BLaER1 treated with 17β-estradiol and CSF1 and Interleukin-3, amounts not matched to agents 10 nM and 100 nM (cell line): Measurements from ENCODE around the gene DYDC2.

Experiments used
- H3K27ac ChIP-seq, 11 experiments: shearing (Covaris generic); formaldehyde crosslinking; 2 replicates each; pipeline ENCODE4 v1.8.1; 2022
- H3K27me3 ChIP-seq, 11 experiments: shearing (Covaris generic); formaldehyde crosslinking; 2 replicates each; pipeline ENCODE4 v1.8.1; 2022
- H3K36me3 ChIP-seq, 11 experiments: shearing (Covaris generic); formaldehyde crosslinking; 2 replicates each; pipeline ENCODE4 v1.8.1; 2022
- H3K4me1 ChIP-seq, 10 experiments: shearing (Covaris generic); formaldehyde crosslinking; 2 replicates each; pipeline ENCODE4 v1.8.1; 2022
- H3K4me2 ChIP-seq, 11 experiments: shearing (Covaris generic); formaldehyde crosslinking; 2 replicates each; pipeline ENCODE4 v1.8.1; 2022
- H3K4me3 ChIP-seq, 10 experiments: shearing (Covaris generic); formaldehyde crosslinking; 2 replicates each; pipeline ENCODE4 v1.8.1; 2022
- H3K9ac ChIP-seq, 11 experiments: shearing (Covaris generic); formaldehyde crosslinking; 2 replicates each; pipeline ENCODE4 v1.8.1; 2022
- H3K9me3 ChIP-seq, 11 experiments: shearing (Covaris generic); formaldehyde crosslinking; replicated peaks in 1 of 11; 2 replicates each; pipeline ENCODE4 v1.8.1; 2022
- H4K20me1 ChIP-seq, 11 experiments: shearing (Covaris generic); formaldehyde crosslinking; 2 replicates each; pipeline ENCODE4 v1.8.1; 2022
- Cebpa-rat ChIP-seq, 11 experiments: shearing (Covaris generic); IDR thresholded peaks; 2 replicates each; pipeline ENCODE4 v1.8.1; 2022

Gene DYDC2

DNA sequence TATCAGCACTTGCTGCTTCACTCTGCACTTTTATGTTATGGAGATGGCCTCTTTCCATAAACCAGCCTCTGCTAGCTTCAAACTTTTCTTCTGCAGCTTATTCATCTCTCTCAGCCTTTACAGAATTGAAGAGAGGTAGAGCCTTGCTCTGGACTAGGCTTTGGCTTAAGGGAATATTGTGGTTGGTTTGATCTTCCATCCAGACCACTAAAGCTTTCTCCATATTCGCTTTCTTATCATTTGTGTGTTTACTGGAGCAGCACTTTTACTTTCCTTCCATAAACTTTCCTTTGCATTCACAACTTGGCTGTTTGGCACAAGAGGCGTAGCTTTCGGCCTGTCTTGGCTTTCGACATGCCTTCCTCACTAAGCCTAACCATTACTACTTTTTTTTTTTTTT is 23.6 kb downstream of the DYDC2 start:
- Histone ChIP-seq H3K9ac (no peak overlapping the region), H3K9me3 (no peaks in the 10 kb centered on the region), H3K27ac (no peak overlapping the region), H3K27me3 (no peaks in the 10 kb centered on the region), H3K4me3 (no peak overlapping the region), H3K4me2 (peak overlapping the region in 5 of 11 experiments; percentile 2 to 29 (median 5); a peak in 6 of 22 replicates), H3K36me3 (no peaks in the 10 kb centered on the region), H4K20me1 (no peaks in the 10 kb centered on the region), H3K4me1 (peaks cover 12 to 41% (median 27%) of the 10 kb centered on the region in 10 experiments)
- TF ChIP-seq Cebpa-rat (IDR thresholded peaks at IDR 0.05), result no peak

DNA sequence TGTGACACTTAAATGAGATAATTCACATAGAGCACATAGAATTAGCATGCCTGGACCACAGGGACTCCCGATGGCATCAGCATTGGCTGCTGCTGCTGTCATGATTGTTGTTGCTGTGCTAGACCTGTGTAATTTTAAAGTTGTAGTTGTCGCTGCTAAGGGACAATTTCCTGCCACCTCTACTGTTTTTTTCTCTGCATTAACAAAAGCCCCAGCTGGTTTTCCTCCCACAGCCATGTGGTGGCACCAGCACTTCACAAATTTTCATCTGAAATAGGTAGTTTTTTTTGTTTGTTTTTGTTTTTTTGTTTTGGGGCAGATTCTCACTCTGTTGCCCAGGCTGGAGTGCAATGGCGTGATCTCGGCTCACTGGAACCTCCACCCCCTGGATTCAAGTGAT is 26.4 kb downstream of the DYDC2 start:
- peak overlapping the region in 10 of 11 experiments; percentile 8 to 61 (median 24); a peak in 9 of 22 replicates for H3K4me2 ChIP-seq
- H3K9ac ChIP-seq, result peak overlapping the region in 1 of 11 experiments; percentile 14; a peak in 1 of 22 replicates
- peaks cover 6 to 41% (median 20%) of the 10 kb centered on the region in 10 experiments for H3K4me1 ChIP-seq
- no peaks in the 10 kb centered on the region for H3K27me3 ChIP-seq
- H3K4me3 ChIP-seq, result no peak overlapping the region
- no peaks in the 10 kb centered on the region for H3K9me3 ChIP-seq
- no peaks in the 10 kb centered on the region for H4K20me1 ChIP-seq
- H3K36me3 ChIP-seq, result no peaks in the 10 kb centered on the region
- no peak for TF ChIP-seq Cebpa-rat (IDR thresholded peaks at IDR 0.05)
- peak overlapping the region in 1 of 11 experiments; percentile 34; a peak in 1 of 22 replicates for H3K27ac ChIP-seq

DNA sequence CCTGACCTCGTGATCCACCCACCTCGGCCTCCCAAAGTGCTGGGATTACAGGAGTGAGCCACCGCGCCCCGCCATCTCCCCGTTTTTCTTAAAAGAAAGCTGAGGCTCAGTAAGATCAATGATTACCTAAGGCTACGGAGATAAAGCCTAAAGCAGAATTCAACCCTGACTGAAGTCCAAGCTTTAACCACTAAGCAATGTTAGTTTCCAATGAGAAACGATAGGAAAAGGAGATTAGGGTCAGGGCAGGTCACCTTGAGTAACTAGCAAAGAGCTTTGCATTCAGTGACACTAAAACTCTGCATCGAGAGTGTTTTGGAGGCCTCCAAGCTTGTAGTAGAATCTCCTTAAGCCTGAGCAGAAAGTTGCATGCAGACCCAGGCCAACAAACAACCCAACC is 34.2 kb downstream of the DYDC2 start:
- Histone ChIP-seq H3K4me1 (peaks cover 9 to 46% (median 18%) of the 10 kb centered on the region in 10 experiments; a peak in 19 of 20 replicates), H3K4me3 (no peak overlapping the region), H3K36me3 (no peaks in the 10 kb centered on the region), H3K9me3 (no peaks in the 10 kb centered on the region), H4K20me1 (no peaks in the 10 kb centered on the region), H3K4me2 (no peak overlapping the region), H3K27me3 (no peaks in the 10 kb centered on the region), H3K9ac (no peak overlapping the region), H3K27ac (no peak overlapping the region)
- TF ChIP-seq Cebpa-rat (IDR thresholded peaks at IDR 0.05), result no peak

DNA sequence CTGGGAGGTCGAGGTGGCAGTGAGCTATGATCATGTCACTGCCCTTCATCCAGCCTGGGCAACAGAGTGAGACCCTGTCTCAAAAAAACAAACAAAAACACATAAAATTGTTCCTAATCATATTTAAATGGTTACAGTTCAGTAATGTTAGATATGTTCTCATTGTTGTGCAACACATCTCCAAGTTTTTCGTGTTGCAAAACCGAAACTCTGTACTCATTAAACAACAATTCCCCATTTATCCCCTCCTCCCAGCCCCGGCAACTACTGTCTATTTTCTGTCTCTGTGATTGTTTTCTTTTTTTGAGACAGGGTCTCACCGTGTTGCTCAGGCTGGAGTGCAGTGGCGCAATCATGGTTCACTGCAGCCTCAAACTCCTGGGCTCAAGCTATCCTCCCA is 35.7 kb downstream of the DYDC2 start:
- no peak overlapping the region; a peak in 1 of 22 replicates for H3K4me2 ChIP-seq

DNA sequence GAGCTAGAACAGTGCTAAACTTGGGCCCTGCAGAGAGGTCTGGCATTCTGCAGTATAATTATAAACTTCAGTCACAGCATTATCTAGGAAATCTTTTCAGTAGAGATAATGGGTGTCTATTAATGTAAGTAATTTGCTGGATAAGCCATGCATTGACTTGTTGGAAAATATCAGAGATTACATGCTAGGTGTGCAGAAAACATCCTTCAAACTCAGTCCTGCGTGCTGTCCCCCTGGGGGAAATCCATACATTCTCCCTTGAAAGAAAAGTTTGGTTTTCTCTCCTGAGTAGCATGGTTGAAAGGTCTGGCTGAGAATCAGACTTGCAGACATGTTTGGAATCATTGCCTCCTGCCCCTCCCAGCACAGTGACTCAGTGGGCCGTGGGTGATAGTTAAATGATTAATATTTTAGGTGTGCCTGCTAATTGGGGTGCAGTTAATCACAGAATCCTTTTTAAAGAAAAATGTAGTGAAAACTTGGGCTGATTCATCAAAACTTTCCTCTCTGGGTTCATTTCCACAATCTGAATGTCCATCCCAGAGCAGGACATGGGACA is 37.9 kb downstream of the DYDC2 start:
- no peak overlapping the region for H3K9ac ChIP-seq
- H3K4me3 ChIP-seq, result no peak overlapping the region
- H3K27ac ChIP-seq, result no peak overlapping the region
- H3K27me3 ChIP-seq, result no peaks in the 10 kb centered on the region
- no peaks in the 10 kb centered on the region for H4K20me1 ChIP-seq
- no peak for TF ChIP-seq Cebpa-rat (IDR thresholded peaks at IDR 0.05)
- no peaks in the 10 kb centered on the region for H3K9me3 ChIP-seq
- peaks cover 0 to 13% (median 1%) of the 10 kb centered on the region in 10 experiments; a peak in 9 of 20 replicates for H3K4me1 ChIP-seq
- no peak overlapping the region for H3K4me2 ChIP-seq
- no peaks in the 10 kb centered on the region for H3K36me3 ChIP-seq

More for the DNA sequence above, 35.7 kb downstream of the DYDC2 start:
- peak in 2 of 11 experiments; percentile 15 to 21; a peak in 2 of 22 replicates for TF ChIP-seq Cebpa-rat (IDR thresholded peaks at IDR 0.05)
- peaks cover 9 to 34% (median 18%) of the 10 kb centered on the region in 10 experiments; a peak in 19 of 20 replicates for H3K4me1 ChIP-seq
- H3K9me3 ChIP-seq, result no peaks in the 10 kb centered on the region
- H3K4me3 ChIP-seq, result no peak overlapping the region
- no peaks in the 10 kb centered on the region for H4K20me1 ChIP-seq
- no peak overlapping the region for H3K9ac ChIP-seq
- no peaks in the 10 kb centered on the region for H3K36me3 ChIP-seq
- no peaks in the 10 kb centered on the region for H3K27me3 ChIP-seq
- no peak overlapping the region for H3K27ac ChIP-seq

DNA sequence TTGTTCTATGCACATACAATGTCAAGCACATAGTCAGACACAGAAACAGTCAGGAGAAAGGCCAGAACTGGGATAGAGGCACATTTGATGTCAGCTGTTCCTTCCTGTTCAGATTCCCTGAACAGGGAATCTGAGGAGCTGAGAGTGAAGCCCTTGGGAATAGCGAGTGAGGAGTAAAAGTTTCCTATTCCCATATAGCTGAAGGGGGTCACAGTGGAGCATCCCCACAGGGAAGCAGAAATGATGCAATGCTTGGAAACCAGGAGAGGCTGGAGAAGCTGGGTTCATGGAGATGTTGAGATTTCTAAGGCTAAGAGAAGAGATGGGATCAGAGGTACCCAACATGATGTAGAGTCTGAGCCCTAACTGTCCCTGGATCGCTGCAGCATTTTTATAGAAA is 40.4 kb downstream of the DYDC2 start:
- Histone ChIP-seq H3K9me3 (no peaks in the 10 kb centered on the region), H3K36me3 (no peaks in the 10 kb centered on the region), H3K4me1 (peaks cover 0 to 6% (median 0%) of the 10 kb centered on the region in 10 experiments; a peak in 3 of 20 replicates), H3K4me2 (no peak overlapping the region), H4K20me1 (no peaks in the 10 kb centered on the region), H3K9ac (no peak overlapping the region), H3K4me3 (no peak overlapping the region), H3K27ac (no peak overlapping the region), H3K27me3 (no peaks in the 10 kb centered on the region)
- no peak for TF ChIP-seq Cebpa-rat (IDR thresholded peaks at IDR 0.05)

DNA sequence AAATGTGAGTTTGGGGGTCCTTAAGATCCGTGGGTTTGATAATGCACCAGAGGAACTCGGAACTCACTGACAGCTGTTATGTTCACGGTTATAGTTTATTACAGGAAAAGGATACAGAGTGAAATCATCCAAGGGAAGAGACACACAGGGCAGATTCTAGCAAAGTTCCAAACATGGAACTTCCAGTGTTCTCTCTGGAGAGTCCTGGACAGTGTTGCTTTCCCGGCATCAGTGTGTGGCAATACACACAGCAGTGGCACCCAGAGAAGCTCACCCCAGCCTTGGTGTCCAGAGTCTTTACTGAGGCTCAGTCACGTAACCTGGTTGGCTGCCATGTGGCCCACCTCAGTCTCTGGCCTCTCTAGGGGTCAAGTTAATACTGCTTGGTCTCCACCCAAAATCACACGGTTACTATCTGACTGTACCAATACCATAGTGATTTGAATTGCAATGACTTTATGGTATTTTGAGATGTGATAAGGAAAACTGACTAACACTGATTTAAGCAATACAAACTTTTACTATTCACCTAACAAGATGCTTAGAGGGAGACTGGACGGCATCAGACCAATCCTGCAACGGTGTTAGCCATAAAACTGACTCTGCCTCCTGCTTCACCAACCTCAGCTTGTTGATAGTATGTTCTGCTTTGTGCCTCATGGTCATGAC is 43.7 kb downstream of the DYDC2 start:
- H3K9ac ChIP-seq, result no peak overlapping the region
- H3K4me1 ChIP-seq, result peaks cover 0 to under 1% (median 0%) of the 10 kb centered on the region in 10 experiments; a peak in 1 of 20 replicates
- H4K20me1 ChIP-seq, result no peaks in the 10 kb centered on the region
- H3K4me2 ChIP-seq, result no peak overlapping the region
- TF ChIP-seq Cebpa-rat (IDR thresholded peaks at IDR 0.05), result no peak
- H3K4me3 ChIP-seq, result no peak overlapping the region
- no peaks in the 10 kb centered on the region for H3K27me3 ChIP-seq
- no peaks in the 10 kb centered on the region for H3K9me3 ChIP-seq
- H3K36me3 ChIP-seq, result no peaks in the 10 kb centered on the region
- H3K27ac ChIP-seq, result no peak overlapping the region

DNA sequence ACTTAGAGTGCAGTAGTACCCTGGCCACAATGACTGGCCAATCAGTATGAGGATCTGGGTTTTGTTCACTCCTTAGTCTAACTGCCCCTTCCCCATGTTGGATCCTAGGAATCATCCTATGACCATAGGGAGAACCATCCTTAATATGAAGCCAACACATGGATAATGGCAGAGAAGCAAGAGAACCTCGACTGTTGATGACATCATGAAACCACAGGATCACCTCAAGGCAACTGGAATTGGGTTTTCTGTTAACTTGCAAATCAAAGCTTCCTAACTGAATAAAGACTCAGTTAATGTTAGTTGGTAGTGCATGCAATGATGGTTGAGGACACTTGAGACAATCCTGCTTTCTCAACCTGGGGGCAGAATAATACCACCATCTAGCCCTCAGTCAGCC is 48.5 kb downstream of the DYDC2 start:
- TF ChIP-seq Cebpa-rat (IDR thresholded peaks at IDR 0.05), result no peak

DNA sequence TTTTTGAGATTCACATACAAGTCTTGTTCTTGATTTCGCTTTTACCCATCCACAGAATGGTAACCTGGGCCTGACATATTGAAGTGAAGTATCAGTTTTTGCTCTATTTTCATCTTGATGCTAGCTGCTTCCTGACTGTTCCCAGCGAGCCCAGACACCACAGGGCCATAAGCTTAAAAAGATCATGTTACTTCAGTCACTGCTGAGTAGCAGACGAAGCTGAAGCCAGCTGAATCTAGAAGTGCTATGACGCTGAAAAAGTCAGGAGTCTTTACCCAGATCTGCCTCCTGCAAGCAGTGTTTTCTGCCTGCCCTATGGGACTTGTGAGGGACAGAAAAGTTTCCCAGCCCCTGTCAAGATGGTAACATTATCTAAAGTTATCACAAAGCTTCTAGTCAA is 49.0 kb downstream of the DYDC2 start:
- H3K9me3 ChIP-seq, result no peaks in the 10 kb centered on the region
- H3K9ac ChIP-seq, result no peak overlapping the region
- H3K27me3 ChIP-seq, result no peaks in the 10 kb centered on the region
- TF ChIP-seq Cebpa-rat (IDR thresholded peaks at IDR 0.05), result no peak
- no peak overlapping the region for H3K27ac ChIP-seq
- peak overlapping the region in 4 of 11 experiments; percentile 11 to 36 (median 16); a peak in 6 of 22 replicates for H3K4me2 ChIP-seq
- H3K4me3 ChIP-seq, result no peak overlapping the region
- peaks cover 0 to under 1% (median 0%) of the 10 kb centered on the region in 11 experiments; a peak in 2 of 22 replicates for H4K20me1 ChIP-seq
- H3K4me1 ChIP-seq, result peaks cover 23 to 40% (median 32%) of the 10 kb centered on the region in 10 experiments
- H3K36me3 ChIP-seq, result peaks cover 0 to 5% (median 0%) of the 10 kb centered on the region in 11 experiments; a peak in 1 of 22 replicates

More for the DNA sequence above, 48.5 kb downstream of the DYDC2 start:
- Histone ChIP-seq H3K4me3 (no peak overlapping the region), H3K27ac (no peak overlapping the region), H3K36me3 (no peaks in the 10 kb centered on the region), H3K9ac (no peak overlapping the region), H3K27me3 (no peaks in the 10 kb centered on the region), H4K20me1 (no peaks in the 10 kb centered on the region; a peak in 2 of 22 replicates), H3K9me3 (no peaks in the 10 kb centered on the region), H3K4me2 (no peak overlapping the region), H3K4me1 (peaks cover 19 to 34% (median 26%) of the 10 kb centered on the region in 10 experiments)
